GM23248 (cell line): ENCODE data around the gene CPNE9. TPM values are rescaled to one million over a fixed set of nuclear protein-coding genes. Genes with fewer than 3 reads are reported as not detected.

Experiments used
- DNase-seq: peaks from one replicate; pipeline ENCODE4 v3.0.0-alpha.2; 2015
- H2AFZ ChIP-seq: fragments of 200-600 bp; sonication (generic); 2 replicates; pipeline ENCODE4 v1.6.1; 2016; ENCODE audit warnings: antibody characterized with exemption
- H3F3A ChIP-seq: fragments of 200-600 bp; sonication (generic); 2 replicates; pipeline ENCODE4 v1.6.1; 2016; ENCODE audit warnings: mild to moderate bottlenecking, antibody characterized with exemption, mixed run types; ENCODE audit not compliant: insufficient read depth
- H3K27ac ChIP-seq: fragments of 200-600 bp; sonication (generic); 2 replicates; pipeline ENCODE4 v1.5.1; 2016; ENCODE audit warnings: mild to moderate bottlenecking
- H3K27me3 ChIP-seq: fragments of 200-600 bp; sonication (generic); replicated peaks from 2 replicates; pipeline ENCODE4 v1.6.1; 2016; ENCODE audit warnings: mild to moderate bottlenecking; ENCODE audit not compliant: insufficient read depth
- H3K36me3 ChIP-seq: fragments of 200-600 bp; sonication (generic); 2 replicates; pipeline ENCODE4 v1.6.1; 2016; ENCODE audit warnings: low read depth, mild to moderate bottlenecking
- H3K4me1 ChIP-seq: fragments of 200-600 bp; sonication (generic); 2 replicates; pipeline ENCODE4 v1.6.1; 2016; ENCODE audit warnings: mild to moderate bottlenecking; ENCODE audit not compliant: insufficient read depth
- H3K4me2 ChIP-seq: fragments of 200-600 bp; sonication (generic); one replicate; pipeline ENCODE4 v1.6.1; 2016; ENCODE audit warnings: mild to moderate bottlenecking; ENCODE audit not compliant: unreplicated experiment
- H3K4me3 ChIP-seq: fragments of 200-600 bp; sonication (generic); 2 replicates; pipeline ENCODE4 v1.5.1; 2016; ENCODE audit warnings: mild to moderate bottlenecking
- H3K79me2 ChIP-seq: fragments of 200-600 bp; sonication (generic); 2 replicates; pipeline ENCODE4 v1.6.1; 2016; ENCODE audit warnings: mild to moderate bottlenecking; ENCODE audit not compliant: insufficient read depth
- H3K9ac ChIP-seq: fragments of 200-600 bp; sonication (generic); 2 replicates; pipeline ENCODE4 v1.6.1; 2016; ENCODE audit warnings: mild to moderate bottlenecking
- H3K9me2 ChIP-seq: fragments of 200-600 bp; sonication (generic); 2 replicates; pipeline ENCODE4 v1.6.1; 2016; ENCODE audit warnings: mixed run types, mild to moderate bottlenecking, moderate library complexity; ENCODE audit not compliant: insufficient read depth
- H3K9me3 ChIP-seq: fragments of 200-600 bp; sonication (generic); one replicate; pipeline ENCODE4 v1.6.1; 2017; ENCODE audit warnings: low read depth
- H4K20me1 ChIP-seq: fragments of 200-600 bp; sonication (generic); 2 replicates; pipeline ENCODE4 v1.6.0; 2016; ENCODE audit not compliant: insufficient read depth
- EZH2 ChIP-seq: fragments of 200-600 bp; sonication (generic); IDR thresholded peaks from 2 replicates; pipeline ENCODE4 v1.6.1; 2018; ENCODE audit warnings: antibody characterized with exemption, mild to moderate bottlenecking; ENCODE audit not compliant: insufficient read depth, poor library complexity, severe bottlenecking
- EZH2phosphoT487 ChIP-seq: fragments of 200-600 bp; sonication (generic); IDR thresholded peaks from 2 replicates; pipeline ENCODE4 v1.6.1; 2018; ENCODE audit warnings: antibody characterized with exemption, moderate library complexity, mild to moderate bottlenecking, low read depth; ENCODE audit not compliant: insufficient read depth
- WGBS, 2 experiments: methylation state at CpG; one replicate each; pipeline ENCODE4 v1.1.6; 2015 to 2017; ENCODE audit warnings: low lambda C conversion rate in 2 of 2, low coverage in 1 of 2; ENCODE audit errors: missing lambda C conversion rate in 2 of 2; 5-methylcytosine and 5-hydroxymethylcytosine counted together
- in situ Hi-C: fragments of 300-500 bp; cut with MboI; formaldehyde crosslinking; loops from 2 replicates; pipeline ENCODE4 v1.15.0; 2020
- polyA plus RNA-seq: library from polyadenylated mRNA; unstranded; fragments of >200 nt; fragmentation: Nextera tagmentation; extraction: Ambion mirVana; gene quantifications from 2 replicates; pipeline ENCODE4 v1.2.1, GENCODE V29; 2016
- total RNA-seq: library from RNA; depleted of rRNA; stranded (reverse); fragments of >200 nt; shearing (Covaris generic); gene quantifications from 2 replicates; pipeline ENCODE4 v1.2.3, GENCODE V29; 2014

The CPNE9 gene
- total and polyA plus RNA-seq, 2 experiments from 2014 or later, result not detected

- no peak for TF ChIP-seq EZH2phosphoT487
- no peak for TF ChIP-seq EZH2
- Histone ChIP-seq H3K4me3 (no peak overlapping the region), H3K9ac (no peak overlapping the region), H3F3A (no peaks in the 10 kb centered on the region), H3K27me3 (no peaks in the 10 kb centered on the region), H3K79me2 (0 out of 2 replicates have a peak, but pooled peaks cover under 1% of the 10 kb centered on the region), H3K27ac (no peak overlapping the region), H3K9me3 (no peaks in the 10 kb centered on the region), H2AFZ (no peak overlapping the region), H3K4me2 (no peak overlapping the region), H4K20me1 (no peaks in the 10 kb centered on the region), H3K36me3 (peaks cover 33% of the 10 kb centered on the region), H3K4me1 (no peaks in the 10 kb centered on the region), H3K9me2 (no peaks in the 10 kb centered on the region)
- in situ Hi-C loops, result loop anchor here (25.0 kb wide), 1 partner anchor 305 kb away; the partner anchor contains the start of gene THUMPD3
- no peak for DNase-seq
- 77 to 81% methylated on average over 7 of the region's 7 CpGs for WGBS, 2 experiments
These were observed 36.8 kb upstream of the CPNE9 start for GRCh38 chr3:9666704-9667445.

- Histone ChIP-seq H3K9ac (no peak overlapping the region), H3K9me3 (no peaks in the 10 kb centered on the region), H4K20me1 (no peaks in the 10 kb centered on the region), H3K27me3 (no peaks in the 10 kb centered on the region), H3K9me2 (no peaks in the 10 kb centered on the region), H3K27ac (no peak overlapping the region), H3K36me3 (peaks cover 30% of the 10 kb centered on the region), H3K4me3 (no peak overlapping the region), H3K4me2 (no peak overlapping the region), H3K79me2 (no peaks in the 10 kb centered on the region), H2AFZ (no peak overlapping the region), H3K4me1 (no peaks in the 10 kb centered on the region), H3F3A (no peaks in the 10 kb centered on the region)
- TF ChIP-seq EZH2phosphoT487 (no peak), EZH2 (no peak)
- WGBS, 2 experiments, result 85 to 92% methylated on average over 4 of the region's 4 CpGs
- no peak for DNase-seq
- in situ Hi-C loops, result loop anchor here (25.0 kb wide), 1 partner anchor 307 kb away; the partner anchor contains the start of gene THUMPD3
These were observed 34.4 kb upstream of the CPNE9 start for GRCh38 chr3:9669277-9669676.

GRCh38 chr3:9669720-9670432 lies 33.8 kb upstream of the CPNE9 start:
- Histone ChIP-seq H3K27me3 (no peaks in the 10 kb centered on the region), H3K36me3 (peaks cover 26% of the 10 kb centered on the region), H4K20me1 (no peaks in the 10 kb centered on the region), H3K9me2 (no peaks in the 10 kb centered on the region), H2AFZ (no peak overlapping the region), H3K4me1 (no peaks in the 10 kb centered on the region), H3K79me2 (no peaks in the 10 kb centered on the region), H3K4me2 (no peak overlapping the region), H3K9ac (no peak overlapping the region), H3F3A (no peaks in the 10 kb centered on the region), H3K4me3 (no peak overlapping the region), H3K27ac (no peak overlapping the region), H3K9me3 (no peaks in the 10 kb centered on the region)
- TF ChIP-seq EZH2 (no peak), EZH2phosphoT487 (no peak)
- in situ Hi-C loops, result loop anchor here (25.0 kb wide), 1 partner anchor 308 kb away; the partner anchor contains the start of gene THUMPD3
- 70 to 78% methylated on average over 4 of the region's 4 CpGs for WGBS, 2 experiments
- DNase-seq, result peak; percentile 10

- H4K20me1 ChIP-seq, result no peaks in the 10 kb centered on the region
- no peaks in the 10 kb centered on the region for H3F3A ChIP-seq
- H2AFZ ChIP-seq, result no peak overlapping the region
- peaks cover 26% of the 10 kb centered on the region; the same call in 1 of the 2 replicates for H3K36me3 ChIP-seq
- no peak overlapping the region for H3K4me2 ChIP-seq
- TF ChIP-seq EZH2 (no peak), EZH2phosphoT487 (no peak)
- no peak for DNase-seq
- no peaks in the 10 kb centered on the region for H3K79me2 ChIP-seq
- H3K4me1 ChIP-seq, result no peaks in the 10 kb centered on the region
- no peaks in the 10 kb centered on the region for H3K9me3 ChIP-seq
- H3K9me2 ChIP-seq, result no peaks in the 10 kb centered on the region
- no peak overlapping the region for H3K9ac ChIP-seq
- no peaks in the 10 kb centered on the region for H3K27me3 ChIP-seq
- in situ Hi-C loops, result loop anchor here (25.0 kb wide), 1 partner anchor 311 kb away; the partner anchor contains the start of gene THUMPD3
- H3K4me3 ChIP-seq, result no peak overlapping the region
- no peak overlapping the region for H3K27ac ChIP-seq
These were observed 30.6 kb upstream of the CPNE9 start for GRCh38 chr3:9673082-9673481.
